BE2C (cell line): ENCODE measurements around the gene BTBD2.

Experiments
- DNase-seq: peaks from one replicate; pipeline ENCODE4 v3.0.0-alpha.2; 2020
- H3K27me3 ChIP-seq: fragments of 250-450 bp; sonication (Bioruptor Pico); 2 replicates; pipeline ENCODE4 v1.5.1; 2020; ENCODE audit warnings: mild to moderate bottlenecking
- H3K36me3 ChIP-seq: fragments of 250-450 bp; sonication (Bioruptor Pico); 2 replicates; pipeline ENCODE4 v1.5.1; 2020; ENCODE audit warnings: mild to moderate bottlenecking
- H3K4me1 ChIP-seq: fragments of 250-450 bp; sonication (Bioruptor Pico); 2 replicates; pipeline ENCODE4 v1.5.1; 2020
- H3K4me3 ChIP-seq: 2 replicates; pipeline ENCODE4 v1.5.1; 2011; ENCODE audit warnings: low read depth, low read length
- H3K9me3 ChIP-seq: fragments of 250-450 bp; sonication (Bioruptor Pico); 2 replicates; pipeline ENCODE4 v1.5.1; 2020
- TF ChIP-seq, protein P1 (sequence below): IDR thresholded peaks from 2 replicates; pipeline ENCODE4 v1.5.1; 2012; ENCODE audit warnings: mild to moderate bottlenecking, low read depth, low read length

Gene BTBD2

DNA sequence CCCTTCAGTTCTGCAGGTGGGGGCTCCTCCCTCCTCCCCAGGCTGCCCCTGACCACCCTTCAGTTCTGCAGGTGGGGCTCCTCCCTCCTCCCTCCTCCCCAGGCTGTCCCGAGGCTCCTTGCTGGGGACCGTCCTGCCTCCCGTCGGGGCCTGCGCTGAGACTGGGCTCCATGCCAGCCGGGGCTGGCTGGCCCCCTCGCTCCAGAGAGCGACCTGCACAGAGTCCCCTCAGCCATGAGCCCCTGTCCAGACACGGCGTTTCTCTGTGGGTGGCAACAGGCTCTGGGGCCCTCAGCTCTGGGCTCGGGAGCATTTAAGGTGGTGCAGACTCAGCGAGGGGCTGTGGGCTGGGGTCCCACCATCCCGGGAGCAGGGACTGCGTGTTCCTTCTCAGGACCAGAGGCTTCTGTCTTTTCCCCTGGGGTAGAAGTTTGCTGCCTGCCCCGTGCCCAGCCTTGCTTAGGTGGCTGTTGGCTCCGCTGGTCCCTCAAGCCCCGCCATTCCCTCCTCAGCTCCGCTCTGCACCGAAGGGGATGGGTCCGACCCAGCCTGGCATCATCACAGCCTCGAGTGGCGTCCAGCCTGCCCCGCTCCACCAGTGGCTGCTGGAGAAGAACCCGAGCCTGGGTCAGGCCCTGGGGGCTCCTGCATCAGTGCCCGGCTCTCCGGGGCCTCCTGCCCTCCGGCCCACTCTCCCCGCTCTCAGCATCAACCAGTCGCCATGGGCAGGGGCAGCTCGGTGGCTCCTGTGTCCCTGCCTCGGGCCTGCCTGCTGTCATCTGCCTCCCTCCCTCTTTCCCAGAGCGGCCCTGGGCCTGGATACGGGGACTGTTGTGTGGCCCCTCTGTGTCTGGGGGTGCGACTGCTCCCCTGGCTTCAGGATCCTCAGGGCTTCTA is 47.0 kb downstream of the BTBD2 start:
- TF ChIP-seq, protein P1, sequence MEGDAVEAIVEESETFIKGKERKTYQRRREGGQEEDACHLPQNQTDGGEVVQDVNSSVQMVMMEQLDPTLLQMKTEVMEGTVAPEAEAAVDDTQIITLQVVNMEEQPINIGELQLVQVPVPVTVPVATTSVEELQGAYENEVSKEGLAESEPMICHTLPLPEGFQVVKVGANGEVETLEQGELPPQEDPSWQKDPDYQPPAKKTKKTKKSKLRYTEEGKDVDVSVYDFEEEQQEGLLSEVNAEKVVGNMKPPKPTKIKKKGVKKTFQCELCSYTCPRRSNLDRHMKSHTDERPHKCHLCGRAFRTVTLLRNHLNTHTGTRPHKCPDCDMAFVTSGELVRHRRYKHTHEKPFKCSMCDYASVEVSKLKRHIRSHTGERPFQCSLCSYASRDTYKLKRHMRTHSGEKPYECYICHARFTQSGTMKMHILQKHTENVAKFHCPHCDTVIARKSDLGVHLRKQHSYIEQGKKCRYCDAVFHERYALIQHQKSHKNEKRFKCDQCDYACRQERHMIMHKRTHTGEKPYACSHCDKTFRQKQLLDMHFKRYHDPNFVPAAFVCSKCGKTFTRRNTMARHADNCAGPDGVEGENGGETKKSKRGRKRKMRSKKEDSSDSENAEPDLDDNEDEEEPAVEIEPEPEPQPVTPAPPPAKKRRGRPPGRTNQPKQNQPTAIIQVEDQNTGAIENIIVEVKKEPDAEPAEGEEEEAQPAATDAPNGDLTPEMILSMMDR, result no peak
- Histone ChIP-seq H3K9me3 (no peaks in the 10 kb centered on the region), H3K4me3 (no peak overlapping the region), H3K4me1 (no peaks in the 10 kb centered on the region), H3K36me3 (peaks cover 25% of the 10 kb centered on the region), H3K27me3 (no peaks in the 10 kb centered on the region)
- DNase-seq, result peak; percentile 66

DNA sequence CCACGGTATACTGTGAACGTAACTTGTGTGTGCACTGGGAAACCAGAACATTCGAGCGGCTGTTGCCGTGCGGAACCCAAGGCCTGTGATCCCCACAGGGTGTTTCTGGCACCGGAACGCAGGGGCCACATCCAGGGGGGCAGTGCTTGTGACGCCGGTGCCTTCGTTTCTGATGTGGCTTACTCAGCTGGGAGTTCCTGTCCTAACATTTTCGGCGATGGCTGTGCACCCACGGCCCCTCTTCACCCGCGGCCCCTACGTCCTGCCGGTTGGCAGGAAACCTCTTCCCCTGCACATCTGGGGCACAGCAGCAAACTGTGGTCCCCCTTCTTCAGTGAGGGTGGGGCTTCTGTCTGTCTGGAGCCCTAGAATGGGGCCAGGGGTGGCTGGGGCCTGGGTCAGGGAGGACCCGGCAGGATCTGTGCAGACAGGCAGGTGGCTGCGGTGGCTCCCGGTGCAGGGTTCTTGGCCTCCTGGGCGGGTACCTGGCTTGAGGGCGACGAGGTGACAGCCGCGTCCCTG is 48.4 kb downstream of the BTBD2 start:
- H3K4me3 ChIP-seq, result no peak overlapping the region
- no peaks in the 10 kb centered on the region for H3K27me3 ChIP-seq
- TF ChIP-seq, protein P1, result no peak
- no peaks in the 10 kb centered on the region for H3K4me1 ChIP-seq
- no peak for DNase-seq
- H3K9me3 ChIP-seq, result no peaks in the 10 kb centered on the region
- H3K36me3 ChIP-seq, result peaks cover 29% of the 10 kb centered on the region

DNA sequence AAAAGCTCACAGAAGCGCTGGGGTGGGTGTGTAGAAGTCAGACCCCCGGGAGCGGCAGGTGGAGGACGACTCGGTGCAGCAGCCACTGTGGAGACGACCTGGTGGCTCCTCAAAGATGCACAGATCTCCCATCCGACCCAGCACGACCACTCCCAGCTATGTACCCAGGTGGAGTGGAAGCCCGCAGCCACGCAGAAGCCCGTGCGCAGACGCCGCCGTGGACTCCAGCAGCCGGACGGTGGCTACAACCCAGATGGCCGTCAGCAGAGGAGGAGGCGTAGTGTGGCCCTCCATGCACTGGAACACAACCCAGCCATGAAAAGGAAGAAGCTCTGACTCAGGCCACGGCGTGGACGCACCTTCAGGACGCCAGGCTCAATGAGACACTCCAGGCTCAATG is 52.8 kb downstream of the BTBD2 start:
- no peaks in the 10 kb centered on the region for H3K9me3 ChIP-seq
- no peaks in the 10 kb centered on the region for H3K27me3 ChIP-seq
- H3K36me3 ChIP-seq, result peaks cover 8% of the 10 kb centered on the region
- no peaks in the 10 kb centered on the region for H3K4me1 ChIP-seq
- H3K4me3 ChIP-seq, result no peak overlapping the region
- DNase-seq, result no peak
- TF ChIP-seq, protein P1, result no peak

DNA sequence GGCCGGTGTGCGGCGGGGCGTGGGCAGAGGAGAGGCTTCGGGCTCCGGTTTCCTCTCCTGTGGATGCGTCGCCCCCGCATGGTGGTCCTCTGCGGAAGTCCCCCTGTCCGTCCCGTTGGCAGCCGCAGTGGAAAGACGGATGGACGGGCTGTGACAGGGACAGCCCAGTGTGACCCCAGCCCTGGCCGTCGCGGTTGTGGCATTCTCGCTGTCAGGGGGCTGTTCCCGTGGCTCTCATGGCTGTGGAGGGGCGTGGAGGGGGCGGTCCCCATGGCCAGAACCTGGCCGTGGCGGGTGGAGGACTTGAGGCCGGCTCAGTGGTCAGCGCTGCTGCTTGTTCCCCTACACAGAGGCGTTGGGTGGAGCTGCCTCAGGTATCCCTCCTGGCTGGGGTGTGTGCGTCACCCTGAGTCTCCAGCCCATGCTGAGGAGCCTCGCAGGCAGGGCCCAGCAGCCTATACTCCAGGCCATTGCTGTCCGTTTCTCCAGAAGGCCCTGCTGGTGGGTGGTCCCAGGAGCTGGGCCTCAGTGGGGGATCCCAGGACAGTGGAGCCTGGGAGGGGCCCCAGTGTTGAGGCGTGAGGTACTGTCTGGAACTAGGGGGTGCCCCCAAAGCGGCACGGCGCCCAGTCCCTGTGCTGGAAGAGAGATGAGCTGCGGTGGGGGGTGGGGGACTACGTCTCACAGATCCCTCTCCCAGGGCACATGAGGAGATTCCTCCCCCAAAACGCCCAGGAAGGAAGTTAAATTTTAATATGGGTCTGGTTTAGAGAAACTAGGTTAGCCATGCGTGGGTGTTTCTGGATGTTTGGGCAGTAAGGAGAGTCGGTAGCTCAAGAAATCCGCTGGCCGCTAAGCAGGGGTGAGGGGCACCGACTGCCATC is 54.3 kb downstream of the BTBD2 start:
- H3K36me3 ChIP-seq, result peaks cover 4% of the 10 kb centered on the region
- no peaks in the 10 kb centered on the region for H3K4me1 ChIP-seq

DNA sequence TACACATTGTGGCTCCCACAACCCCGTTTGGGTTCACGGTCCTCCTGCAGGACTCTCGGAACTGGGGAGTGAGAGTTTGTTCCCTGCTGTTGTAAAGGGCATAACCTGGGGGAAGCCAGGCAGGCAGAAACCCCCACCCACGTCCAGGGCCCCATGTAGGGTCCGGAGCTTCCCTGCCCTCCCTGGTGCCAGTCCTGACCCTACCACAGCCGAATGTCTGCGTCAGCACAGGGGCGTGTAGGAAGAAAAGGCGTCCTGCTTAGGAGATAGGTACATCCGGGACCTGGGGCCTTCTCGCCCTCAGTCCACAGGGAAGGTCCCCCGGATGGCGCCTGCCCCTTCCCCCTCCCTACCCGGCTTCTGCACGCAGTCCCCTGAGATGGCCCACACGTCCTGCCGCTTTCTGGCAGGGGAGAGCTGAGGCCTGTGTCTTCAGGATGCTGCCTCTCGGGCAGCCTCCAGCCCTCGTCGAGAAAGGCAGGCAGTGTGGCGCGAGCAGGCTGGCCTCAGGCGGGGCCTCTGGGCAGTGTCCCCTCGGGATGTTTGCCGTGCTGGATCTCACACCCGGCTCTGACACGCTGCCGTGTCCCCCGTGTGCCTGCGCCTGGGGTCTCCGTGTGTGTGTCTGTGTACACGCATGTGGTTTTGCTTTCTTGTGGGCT is 55.5 kb downstream of the BTBD2 start:
- no peak overlapping the region for H3K4me3 ChIP-seq
- TF ChIP-seq, protein P1, result no peak
- H3K36me3 ChIP-seq, result peaks cover 4% of the 10 kb centered on the region

More for the DNA sequence above, 54.3 kb downstream of the BTBD2 start:
- no peak for DNase-seq
- TF ChIP-seq, protein P1, result no peak
- Histone ChIP-seq H3K4me3 (no peak overlapping the region), H3K27me3 (no peaks in the 10 kb centered on the region), H3K9me3 (no peaks in the 10 kb centered on the region)

More for the DNA sequence above, 55.5 kb downstream of the BTBD2 start:
- no peaks in the 10 kb centered on the region for H3K4me1 ChIP-seq
- DNase-seq, result no peak
- no peaks in the 10 kb centered on the region for H3K27me3 ChIP-seq
- H3K9me3 ChIP-seq, result no peaks in the 10 kb centered on the region
